ENCODE results near the gene MARCHF6. TPM values are rescaled to one million over a fixed set of nuclear protein-coding genes. Genes with fewer than 3 reads are reported as not detected.

MARCHF6 gene
- total RNA-seq, 1 experiment from 2014 or later: 117 TPM

DNA sequence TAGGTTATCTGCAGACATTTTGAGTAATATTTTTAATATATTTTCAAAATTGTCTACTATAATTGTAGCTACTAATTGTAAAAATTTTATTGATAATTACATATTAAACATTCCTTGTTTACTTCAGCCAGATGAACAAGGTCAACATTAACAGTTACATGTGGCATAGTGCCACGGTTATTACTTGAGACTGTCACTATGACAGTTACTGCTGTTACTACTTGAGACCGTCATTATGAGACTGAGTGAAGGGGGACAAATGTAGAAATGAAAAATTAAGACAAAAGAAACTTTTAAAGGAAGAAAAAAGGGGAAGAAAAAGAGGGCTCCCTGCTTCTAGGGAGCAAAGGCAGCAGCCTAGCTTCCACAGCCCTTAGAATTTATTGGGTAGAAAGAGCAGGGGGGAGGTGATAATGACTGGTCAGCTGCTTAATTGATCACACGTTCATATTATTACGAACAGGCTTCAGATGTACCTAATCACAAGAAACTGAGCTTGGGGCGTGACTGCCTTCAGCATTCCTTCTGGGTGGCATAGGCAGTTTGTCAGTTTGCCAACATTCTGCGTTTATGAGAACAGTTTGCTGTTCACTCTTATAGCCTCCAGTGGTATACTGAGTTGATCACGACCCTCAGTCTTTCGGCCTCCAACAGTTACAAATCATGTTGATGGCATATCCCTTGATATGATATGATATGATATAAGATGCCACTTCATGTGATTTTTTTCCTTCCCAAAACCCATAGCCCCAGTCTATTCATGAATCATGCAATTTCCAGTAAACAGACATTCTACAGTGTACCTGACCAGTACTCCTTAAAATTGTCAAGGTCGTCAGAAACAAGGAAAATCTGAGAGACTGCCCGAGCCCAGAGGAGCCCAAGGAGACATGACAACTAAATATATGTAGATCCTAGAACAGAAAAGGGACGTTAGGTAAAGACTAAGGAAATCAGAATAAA is 13.1 kb downstream of the MARCHF6 start:
- Mint-ChIP-seq H3K9me3 (no peaks in the 10 kb centered on the region), H3K27ac (no peak overlapping the region), H3K27me3 (ENCODE audit: low read depth) (no peaks in the 10 kb centered on the region), H3K36me3 (no peaks in the 10 kb centered on the region), H3K4me3 (no peak overlapping the region), H3K4me1 (peaks cover 19% of the 10 kb centered on the region)
- ATAC-seq (no peak), DNase-seq (ENCODE audit: low spot score) (no peak)
- ChIA-PET POLR2A (no interaction called here), CTCF (interaction anchor here (1.7 to 2.5 kb wide), 2 partner anchors 14 to 83 kb away, joined by 7 to 20 read pairs; partner anchors contain the start of gene MARCHF6)
- no peak for TF ChIP-seq ZNF263 (CRISPR knock-in tag; IDR thresholded peaks at IDR 0.05; ENCODE audit: low read depth)
- TF ChIP-seq ZSCAN18 (CRISPR knock-in tag; IDR thresholded peaks at IDR 0.05): no peak
- TF ChIP-seq, protein P1, sequence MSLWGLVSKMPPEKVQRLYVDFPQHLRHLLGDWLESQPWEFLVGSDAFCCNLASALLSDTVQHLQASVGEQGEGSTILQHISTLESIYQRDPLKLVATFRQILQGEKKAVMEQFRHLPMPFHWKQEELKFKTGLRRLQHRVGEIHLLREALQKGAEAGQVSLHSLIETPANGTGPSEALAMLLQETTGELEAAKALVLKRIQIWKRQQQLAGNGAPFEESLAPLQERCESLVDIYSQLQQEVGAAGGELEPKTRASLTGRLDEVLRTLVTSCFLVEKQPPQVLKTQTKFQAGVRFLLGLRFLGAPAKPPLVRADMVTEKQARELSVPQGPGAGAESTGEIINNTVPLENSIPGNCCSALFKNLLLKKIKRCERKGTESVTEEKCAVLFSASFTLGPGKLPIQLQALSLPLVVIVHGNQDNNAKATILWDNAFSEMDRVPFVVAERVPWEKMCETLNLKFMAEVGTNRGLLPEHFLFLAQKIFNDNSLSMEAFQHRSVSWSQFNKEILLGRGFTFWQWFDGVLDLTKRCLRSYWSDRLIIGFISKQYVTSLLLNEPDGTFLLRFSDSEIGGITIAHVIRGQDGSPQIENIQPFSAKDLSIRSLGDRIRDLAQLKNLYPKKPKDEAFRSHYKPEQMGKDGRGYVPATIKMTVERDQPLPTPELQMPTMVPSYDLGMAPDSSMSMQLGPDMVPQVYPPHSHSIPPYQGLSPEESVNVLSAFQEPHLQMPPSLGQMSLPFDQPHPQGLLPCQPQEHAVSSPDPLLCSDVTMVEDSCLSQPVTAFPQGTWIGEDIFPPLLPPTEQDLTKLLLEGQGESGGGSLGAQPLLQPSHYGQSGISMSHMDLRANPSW (CRISPR knock-in tag; conservative IDR thresholded peaks at IDR 0.05; ENCODE audit: low read depth): no peak
- TF ChIP-seq GABPB1 (CRISPR knock-in tag; IDR thresholded peaks at IDR 0.05): no peak
- TF ChIP-seq NFE2L1 (CRISPR knock-in tag; IDR thresholded peaks at IDR 0.05): no peak
- TF ChIP-seq ZNF396 (CRISPR knock-in tag; IDR thresholded peaks at IDR 0.05; ENCODE audit: borderline replicate concordance): no peak
- no peak for TF ChIP-seq MYBL2 (CRISPR knock-in tag; IDR thresholded peaks at IDR 0.05)
- TF ChIP-seq USF1 (CRISPR knock-in tag; IDR thresholded peaks at IDR 0.05): no peak
- TF ChIP-seq NFATC4 (CRISPR knock-in tag; IDR thresholded peaks at IDR 0.05): no peak
- TF ChIP-seq CBFB (CRISPR knock-in tag; IDR thresholded peaks at IDR 0.05; ENCODE audit: low read depth): no peak
- no peak for TF ChIP-seq ZNF138 (CRISPR knock-in tag; conservative IDR thresholded peaks at IDR 0.05)
- TF ChIP-seq CREB1 (CRISPR knock-in tag; IDR thresholded peaks at IDR 0.05): no peak
- no peak for TF ChIP-seq AR (CRISPR knock-in tag; IDR thresholded peaks at IDR 0.05)
- no peak for TF ChIP-seq GTF2I (CRISPR knock-in tag; conservative IDR thresholded peaks at IDR 0.05)

DNA sequence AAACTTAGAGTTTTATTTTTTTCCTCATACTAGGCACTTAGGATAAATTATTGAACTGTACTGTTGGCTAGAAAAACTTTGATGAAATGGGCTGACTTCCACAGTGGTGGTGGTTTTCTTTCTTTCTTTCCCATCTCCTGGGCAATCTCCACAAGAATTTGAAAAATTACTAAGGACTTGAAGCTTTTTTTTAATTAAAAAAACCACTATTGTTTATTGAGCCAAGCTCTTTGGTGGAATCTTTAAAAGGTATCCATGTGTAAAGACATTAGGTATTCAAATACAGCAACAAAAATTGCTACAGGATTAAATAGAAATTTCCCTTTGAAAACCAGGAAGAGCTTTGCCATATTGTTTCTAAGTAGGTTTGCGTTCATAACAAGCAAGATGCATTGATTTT is 14.1 kb downstream of the MARCHF6 start:
- DNase-seq (ENCODE audit: low spot score) (no peak), ATAC-seq (no peak)
- no peaks in the 10 kb centered on the region for H3K36me3 Mint-ChIP-seq
- ChIA-PET CTCF (interaction anchor here (0.9 to 1.7 kb wide), 4 partner anchors 10 to 260 kb away, joined by 3 to 7 read pairs (median 6); no protein-coding TSS in a partner anchor), POLR2A (interaction anchor here (1.4 kb wide), 1 partner anchor 14 kb away, joined by 3 read pairs; the partner anchor contains the start of gene MARCHF6)
- H3K4me3 Mint-ChIP-seq: no peak overlapping the region
- peaks cover 24% of the 10 kb centered on the region for H3K4me1 Mint-ChIP-seq
- no peaks in the 10 kb centered on the region for H3K27me3 Mint-ChIP-seq (ENCODE audit: low read depth)
- H3K9me3 Mint-ChIP-seq: no peaks in the 10 kb centered on the region
- no peak overlapping the region for H3K27ac Mint-ChIP-seq
- TF ChIP-seq MAX (CRISPR knock-in tag; IDR thresholded peaks at IDR 0.05) (no peak), ZNF121 (CRISPR knock-in tag; IDR thresholded peaks at IDR 0.05) (no peak), TEAD4 (CRISPR knock-in tag; IDR thresholded peaks at IDR 0.05) (no peak), HMGA2 (CRISPR knock-in tag; IDR thresholded peaks at IDR 0.05) (no peak), EMX1 (CRISPR knock-in tag; IDR thresholded peaks at IDR 0.05) (no peak), CBFB (CRISPR knock-in tag; IDR thresholded peaks at IDR 0.05; ENCODE audit: low read depth) (no peak), NR3C1 (CRISPR knock-in tag; conservative IDR thresholded peaks at IDR 0.05; ENCODE audit: low read depth) (no peak), IRF2 (CRISPR knock-in tag; IDR thresholded peaks at IDR 0.05; ENCODE audit: borderline replicate concordance, low read depth) (no peak), NFE2L1 (CRISPR knock-in tag; IDR thresholded peaks at IDR 0.05) (no peak)
- TF ChIP-seq, protein P2, sequence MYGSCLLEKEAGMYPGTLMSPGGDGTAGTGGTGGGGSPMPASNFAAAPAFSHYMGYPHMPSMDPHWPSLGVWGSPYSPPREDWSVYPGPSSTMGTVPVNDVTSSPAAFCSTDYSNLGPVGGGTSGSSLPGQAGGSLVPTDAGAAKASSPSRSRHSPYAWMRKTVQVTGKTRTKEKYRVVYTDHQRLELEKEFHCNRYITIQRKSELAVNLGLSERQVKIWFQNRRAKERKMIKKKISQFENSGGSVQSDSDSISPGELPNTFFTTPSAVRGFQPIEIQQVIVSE (CRISPR knock-in tag; IDR thresholded peaks at IDR 0.05; ENCODE audit: borderline replicate concordance): no peak
- TF ChIP-seq, protein P3, sequence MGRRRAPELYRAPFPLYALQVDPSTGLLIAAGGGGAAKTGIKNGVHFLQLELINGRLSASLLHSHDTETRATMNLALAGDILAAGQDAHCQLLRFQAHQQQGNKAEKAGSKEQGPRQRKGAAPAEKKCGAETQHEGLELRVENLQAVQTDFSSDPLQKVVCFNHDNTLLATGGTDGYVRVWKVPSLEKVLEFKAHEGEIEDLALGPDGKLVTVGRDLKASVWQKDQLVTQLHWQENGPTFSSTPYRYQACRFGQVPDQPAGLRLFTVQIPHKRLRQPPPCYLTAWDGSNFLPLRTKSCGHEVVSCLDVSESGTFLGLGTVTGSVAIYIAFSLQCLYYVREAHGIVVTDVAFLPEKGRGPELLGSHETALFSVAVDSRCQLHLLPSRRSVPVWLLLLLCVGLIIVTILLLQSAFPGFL (CRISPR knock-in tag; IDR thresholded peaks at IDR 0.05; ENCODE audit: borderline replicate concordance): no peak

Data from WTC11 (cell line).